Renal cortex interstitium (tissue), 11 donors: ENCODE results near the gene TMEM87B. TPM values are rescaled to one million over a fixed set of nuclear protein-coding genes. Genes with fewer than 3 reads are reported as not detected.

Source experiments
- DNase-seq, 11 donors: peaks; one replicate each; pipeline ENCODE4 v3.0.0-alpha.2; 2013; ENCODE audit warnings: low read depth in 9 of 11, low spot score in 4 of 11; ENCODE audit errors: extremely low read depth in 1 of 11
- polyA plus RNA-seq, 3 donors: library from polyadenylated mRNA; unstranded; fragments of 120-200 nt; gene quantifications; one replicate each; pipeline ENCODE4 v1.2.1, GENCODE V29; 2013; ENCODE audit not compliant: insufficient read length in 3 of 3

TMEM87B gene
- polyA plus RNA-seq, 3 donors, result 16.2 to 24.1 (median 22.7) TPM

GRCh38 chr2:112140205-112140802, 85.2 kb downstream of the TMEM87B start:
- DNase-seq, result no peak

GRCh38 chr2:112140899-112141625, 86.0 kb downstream of the TMEM87B start:
- no peak for DNase-seq

- no peak for DNase-seq
Observed at GRCh38 chr2:112141626-112142007, 86.5 kb downstream of the TMEM87B start.

GRCh38 chr2:112142525-112143078, 87.5 kb downstream of the TMEM87B start:
- no peak for DNase-seq

GRCh38 chr2:112143150-112143549, 88.1 kb downstream of the TMEM87B start:
- no peak for DNase-seq

GRCh38 chr2:112144966-112145365, 89.9 kb downstream of the TMEM87B start:
- no peak for DNase-seq

- peak in 1 of 11 donors; percentile 23 for DNase-seq
Observed at GRCh38 chr2:112147382-112148168, 92.5 kb downstream of the TMEM87B start.

- no peak for DNase-seq
Observed at GRCh38 chr2:112148477-112148876, 93.4 kb downstream of the TMEM87B start.

- no peak for DNase-seq
Observed at GRCh38 chr2:112149194-112149593, 94.1 kb downstream of the TMEM87B start.

GRCh38 chr2:112149866-112150435, 94.9 kb downstream of the TMEM87B start:
- no peak for DNase-seq

- no peak for DNase-seq
Observed at GRCh38 chr2:112150447-112150846, 95.4 kb downstream of the TMEM87B start.

- no peak for DNase-seq
Observed at GRCh38 chr2:112150851-112151250, 95.8 kb downstream of the TMEM87B start.

- DNase-seq, result no peak
Observed at GRCh38 chr2:112151271-112151670, 96.2 kb downstream of the TMEM87B start.

- no peak for DNase-seq
Observed at GRCh38 chr2:112151701-112152440, 96.8 kb downstream of the TMEM87B start.

- no peak for DNase-seq
Observed at GRCh38 chr2:112152476-112153178, 97.6 kb downstream of the TMEM87B start.

- no peak for DNase-seq
Observed at GRCh38 chr2:112153179-112153490, 98.1 kb downstream of the TMEM87B start.

GRCh38 chr2:112153501-112153900, 98.4 kb downstream of the TMEM87B start:
- DNase-seq, result no peak
